AG09309 (cell line): Measurements from ENCODE around the gene EPB41L4B.

Experiments used
- DNase-seq: peaks from one replicate; pipeline ENCODE4 v3.0.0-alpha.2; 2010; ENCODE audit warnings: low read depth
- H3K4me3 ChIP-seq: 2 replicates; pipeline ENCODE4 v1.5.1; 2011; ENCODE audit warnings: mild to moderate bottlenecking, low read depth, low read length, moderate library complexity; ENCODE audit not compliant: control insufficient read depth
- TF ChIP-seq, protein P1 (sequence below): IDR thresholded peaks from 2 replicates; pipeline ENCODE4 v1.5.1; 2011; ENCODE audit warnings: mild to moderate bottlenecking, low read depth, low read length, inconsistent platforms; ENCODE audit not compliant: insufficient read depth, control insufficient read depth; ENCODE audit errors: missing control alignments

The EPB41L4B gene

GRCh38 chr9:109269081-109269480, 51.8 kb downstream of the EPB41L4B start:
- TF ChIP-seq, protein P1, sequence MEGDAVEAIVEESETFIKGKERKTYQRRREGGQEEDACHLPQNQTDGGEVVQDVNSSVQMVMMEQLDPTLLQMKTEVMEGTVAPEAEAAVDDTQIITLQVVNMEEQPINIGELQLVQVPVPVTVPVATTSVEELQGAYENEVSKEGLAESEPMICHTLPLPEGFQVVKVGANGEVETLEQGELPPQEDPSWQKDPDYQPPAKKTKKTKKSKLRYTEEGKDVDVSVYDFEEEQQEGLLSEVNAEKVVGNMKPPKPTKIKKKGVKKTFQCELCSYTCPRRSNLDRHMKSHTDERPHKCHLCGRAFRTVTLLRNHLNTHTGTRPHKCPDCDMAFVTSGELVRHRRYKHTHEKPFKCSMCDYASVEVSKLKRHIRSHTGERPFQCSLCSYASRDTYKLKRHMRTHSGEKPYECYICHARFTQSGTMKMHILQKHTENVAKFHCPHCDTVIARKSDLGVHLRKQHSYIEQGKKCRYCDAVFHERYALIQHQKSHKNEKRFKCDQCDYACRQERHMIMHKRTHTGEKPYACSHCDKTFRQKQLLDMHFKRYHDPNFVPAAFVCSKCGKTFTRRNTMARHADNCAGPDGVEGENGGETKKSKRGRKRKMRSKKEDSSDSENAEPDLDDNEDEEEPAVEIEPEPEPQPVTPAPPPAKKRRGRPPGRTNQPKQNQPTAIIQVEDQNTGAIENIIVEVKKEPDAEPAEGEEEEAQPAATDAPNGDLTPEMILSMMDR, result no peak
- H3K4me3 ChIP-seq, result no peak overlapping the region
- DNase-seq, result no peak

DNA sequence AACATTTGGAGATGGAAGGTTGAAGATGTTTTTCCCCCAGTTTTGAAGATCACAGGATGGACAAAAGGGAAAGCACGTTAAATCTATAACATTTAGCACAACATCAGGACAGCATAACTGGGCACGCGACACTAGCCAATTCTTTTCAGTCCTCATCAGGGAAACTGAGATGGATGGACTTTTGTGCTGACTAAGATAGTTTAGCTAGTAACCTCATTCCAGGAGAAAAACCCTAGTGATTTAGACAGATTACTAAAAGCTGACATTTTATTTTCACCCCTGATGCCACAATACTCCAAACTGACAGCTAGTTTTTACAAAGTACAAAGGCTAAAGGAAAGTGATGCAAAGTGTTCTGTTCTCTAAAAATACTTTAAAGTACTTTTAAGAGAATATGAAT, 53.3 kb downstream of the EPB41L4B start:
- TF ChIP-seq, protein P1, result no peak
- no peak overlapping the region for H3K4me3 ChIP-seq
- DNase-seq, result no peak

GRCh38 chr9:109264877-109265587, 55.8 kb downstream of the EPB41L4B start:
- TF ChIP-seq, protein P1, result no peak
- no peak for DNase-seq
- no peak overlapping the region for H3K4me3 ChIP-seq

- H3K4me3 ChIP-seq, result no peak overlapping the region
- TF ChIP-seq, protein P1, result no peak
- DNase-seq, result no peak
These were observed 57.5 kb downstream of the EPB41L4B start for GRCh38 chr9:109263358-109263757.

DNA sequence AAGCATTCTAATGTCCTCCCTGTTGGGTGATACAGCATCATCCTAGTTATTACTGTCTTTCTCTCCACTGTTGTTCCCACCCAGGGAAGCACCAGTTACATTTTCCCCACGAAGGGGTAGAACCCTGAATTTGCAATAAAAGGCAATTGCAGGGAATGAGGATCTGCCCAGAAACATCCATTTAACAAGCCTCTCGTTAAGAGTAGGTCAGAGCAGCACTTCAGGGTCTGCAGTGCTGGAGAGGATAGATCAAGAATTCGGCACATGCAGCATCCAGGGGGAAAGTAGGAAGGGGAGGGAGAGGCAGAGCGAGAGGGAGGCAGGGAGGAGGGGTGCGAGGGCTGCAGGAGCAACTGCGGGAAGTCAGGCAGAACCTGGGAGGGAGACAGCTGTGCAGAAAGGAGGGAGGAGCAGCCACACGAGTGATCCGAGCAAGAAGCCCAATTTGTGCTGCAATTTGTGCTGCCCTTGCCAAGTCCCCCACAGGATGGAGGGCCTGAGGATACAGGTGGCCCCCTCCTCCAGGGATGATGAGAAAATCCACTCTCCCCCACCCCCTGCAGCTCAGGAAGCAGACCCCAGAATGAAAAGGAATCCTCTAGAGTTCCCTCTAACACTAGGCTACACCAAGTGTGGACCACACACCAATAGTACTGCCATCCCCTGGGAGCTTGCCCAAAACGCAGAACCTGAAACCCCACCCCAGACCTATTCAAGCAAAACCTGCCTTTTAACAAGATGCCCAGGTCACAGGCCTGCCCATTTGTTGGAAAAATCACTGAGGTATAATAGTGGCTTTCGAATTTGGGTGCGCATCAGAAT, 62.2 kb downstream of the EPB41L4B start:
- TF ChIP-seq, protein P1, result no peak
- no peak for DNase-seq
- H3K4me3 ChIP-seq, result no peak overlapping the region

DNA sequence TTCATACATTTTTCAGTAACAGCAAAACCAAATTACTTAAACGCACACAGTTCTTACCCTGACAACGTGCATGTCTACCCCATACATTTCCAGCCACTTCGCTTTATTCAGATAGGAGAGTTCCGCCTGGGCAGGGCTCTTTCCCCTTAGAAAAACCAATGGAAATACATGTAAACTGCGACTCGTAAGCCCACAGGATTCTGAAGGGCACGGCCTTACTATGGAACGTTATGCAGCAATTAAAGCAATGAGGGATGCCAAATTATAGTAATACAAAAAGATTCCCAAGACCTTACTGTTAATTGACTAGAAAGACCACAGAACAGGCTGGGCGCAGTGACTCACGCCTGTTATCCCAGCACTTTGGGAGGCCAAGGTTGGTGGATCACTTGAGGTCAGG, 64.5 kb downstream of the EPB41L4B start:
- TF ChIP-seq, protein P1, result no peak
- no peak overlapping the region for H3K4me3 ChIP-seq
- DNase-seq, result no peak
